ENCODE measurements around the gene MRPL46.

DNA sequence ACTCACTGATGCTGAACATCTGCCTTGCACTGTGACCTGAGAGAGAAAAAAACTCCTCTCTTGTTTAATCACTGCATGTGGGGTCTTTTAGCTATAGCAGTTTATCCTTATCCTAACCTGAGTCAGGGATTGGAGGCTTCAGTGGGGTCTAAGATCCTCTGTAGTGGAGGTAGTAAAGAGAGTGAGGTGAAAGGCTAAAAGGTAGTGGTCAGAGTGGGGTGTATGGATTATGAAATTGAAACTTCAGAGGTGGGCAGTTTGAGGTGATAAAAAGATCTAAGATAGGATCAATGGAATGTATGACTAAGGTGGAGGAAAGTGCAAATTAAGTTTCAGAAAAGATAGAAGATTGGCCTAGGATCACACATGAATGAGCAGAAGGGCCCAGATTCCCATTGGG is 42.8 kb upstream of the MRPL46 start:
- no peak for TF ChIP-seq POLR2A (IDR thresholded peaks at IDR 0.05)
- TF ChIP-seq, protein P1, sequence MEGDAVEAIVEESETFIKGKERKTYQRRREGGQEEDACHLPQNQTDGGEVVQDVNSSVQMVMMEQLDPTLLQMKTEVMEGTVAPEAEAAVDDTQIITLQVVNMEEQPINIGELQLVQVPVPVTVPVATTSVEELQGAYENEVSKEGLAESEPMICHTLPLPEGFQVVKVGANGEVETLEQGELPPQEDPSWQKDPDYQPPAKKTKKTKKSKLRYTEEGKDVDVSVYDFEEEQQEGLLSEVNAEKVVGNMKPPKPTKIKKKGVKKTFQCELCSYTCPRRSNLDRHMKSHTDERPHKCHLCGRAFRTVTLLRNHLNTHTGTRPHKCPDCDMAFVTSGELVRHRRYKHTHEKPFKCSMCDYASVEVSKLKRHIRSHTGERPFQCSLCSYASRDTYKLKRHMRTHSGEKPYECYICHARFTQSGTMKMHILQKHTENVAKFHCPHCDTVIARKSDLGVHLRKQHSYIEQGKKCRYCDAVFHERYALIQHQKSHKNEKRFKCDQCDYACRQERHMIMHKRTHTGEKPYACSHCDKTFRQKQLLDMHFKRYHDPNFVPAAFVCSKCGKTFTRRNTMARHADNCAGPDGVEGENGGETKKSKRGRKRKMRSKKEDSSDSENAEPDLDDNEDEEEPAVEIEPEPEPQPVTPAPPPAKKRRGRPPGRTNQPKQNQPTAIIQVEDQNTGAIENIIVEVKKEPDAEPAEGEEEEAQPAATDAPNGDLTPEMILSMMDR (IDR thresholded peaks at IDR 0.05 in 4 of 5, conservative IDR thresholded peaks at IDR 0.05 in 1 of 5) = no peak

All from gastrocnemius medialis (tissue), 4 donors.